DMS 273 (cell line): ENCODE data around the gene CPNE7.
"Not testable (repeated sequence)": the region's sequence is repeated elsewhere in the genome, so short reads cannot be mapped to it uniquely, and the experiment has no call there.

Source experiments
- DNase-seq: peaks from one replicate; lab custom pipeline; 2025; ENCODE audit not compliant: unreplicated experiment; lab: John Stamatoyannopoulos, UW

CPNE7 gene

DNA sequence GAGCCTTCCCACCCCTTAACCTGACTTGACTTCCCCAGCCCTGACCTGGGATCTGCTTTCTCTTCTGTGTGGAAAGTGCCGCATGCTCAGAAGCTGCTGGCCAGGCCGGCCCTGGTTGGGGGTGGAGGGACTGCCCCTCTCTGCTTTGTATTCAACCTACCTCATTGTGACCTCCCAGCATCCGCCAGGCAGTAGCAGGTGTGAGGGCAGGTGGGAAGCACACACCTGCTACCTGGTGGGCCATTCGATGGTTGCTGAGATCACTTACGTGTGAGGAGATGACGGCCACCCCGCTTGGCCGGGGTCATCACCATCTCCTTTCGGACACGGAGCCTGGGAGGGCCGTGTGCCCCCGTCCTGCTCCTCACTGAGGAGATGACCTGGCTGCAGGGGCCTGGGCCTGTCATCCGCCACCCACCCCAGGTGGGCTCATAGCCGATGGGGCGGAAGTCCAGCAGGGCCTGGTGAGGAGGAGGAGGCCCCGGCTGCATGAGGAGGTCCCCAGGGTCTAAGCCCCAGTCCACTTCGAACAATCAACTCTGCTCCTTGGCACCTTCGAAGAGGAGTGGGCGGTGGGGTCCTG, 7.1 kb downstream of the CPNE7 start:
- DNase-seq = no peak

DNA sequence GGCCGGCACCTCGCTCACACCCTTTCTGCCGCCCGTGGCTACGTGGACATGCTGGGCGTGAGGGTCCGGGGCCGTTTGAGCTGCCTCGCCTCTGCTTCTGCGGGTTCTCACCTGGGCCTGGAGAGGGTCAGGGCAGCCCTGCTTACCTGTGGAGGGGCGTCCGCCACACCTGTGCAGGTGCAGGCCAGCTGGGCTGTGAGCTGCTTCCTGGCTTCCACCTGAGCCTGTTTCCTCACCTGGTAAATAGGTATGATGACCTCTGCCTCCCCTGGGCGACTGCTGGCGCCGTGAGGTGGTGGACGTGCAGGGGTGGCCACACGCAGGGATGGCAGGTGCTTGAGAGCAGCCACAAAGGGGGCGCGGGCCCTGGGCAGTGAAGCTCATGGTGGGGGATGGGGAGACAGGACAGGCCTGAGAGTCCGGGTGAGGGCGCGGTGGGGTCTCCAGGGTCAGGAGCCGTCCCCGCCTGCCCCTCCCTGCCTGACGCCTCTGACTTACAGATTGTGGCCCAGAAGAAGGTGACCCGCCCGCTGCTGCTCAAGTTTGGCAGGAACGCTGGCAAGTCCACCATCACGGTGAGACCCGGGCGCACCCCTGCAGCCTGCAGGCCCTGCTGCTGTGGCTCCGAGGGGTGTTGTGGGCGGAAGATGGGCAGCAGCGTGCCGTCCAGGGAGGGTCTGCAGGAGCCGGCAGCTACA, 7.8 kb downstream of the CPNE7 start:
- DNase-seq = no peak

DNA sequence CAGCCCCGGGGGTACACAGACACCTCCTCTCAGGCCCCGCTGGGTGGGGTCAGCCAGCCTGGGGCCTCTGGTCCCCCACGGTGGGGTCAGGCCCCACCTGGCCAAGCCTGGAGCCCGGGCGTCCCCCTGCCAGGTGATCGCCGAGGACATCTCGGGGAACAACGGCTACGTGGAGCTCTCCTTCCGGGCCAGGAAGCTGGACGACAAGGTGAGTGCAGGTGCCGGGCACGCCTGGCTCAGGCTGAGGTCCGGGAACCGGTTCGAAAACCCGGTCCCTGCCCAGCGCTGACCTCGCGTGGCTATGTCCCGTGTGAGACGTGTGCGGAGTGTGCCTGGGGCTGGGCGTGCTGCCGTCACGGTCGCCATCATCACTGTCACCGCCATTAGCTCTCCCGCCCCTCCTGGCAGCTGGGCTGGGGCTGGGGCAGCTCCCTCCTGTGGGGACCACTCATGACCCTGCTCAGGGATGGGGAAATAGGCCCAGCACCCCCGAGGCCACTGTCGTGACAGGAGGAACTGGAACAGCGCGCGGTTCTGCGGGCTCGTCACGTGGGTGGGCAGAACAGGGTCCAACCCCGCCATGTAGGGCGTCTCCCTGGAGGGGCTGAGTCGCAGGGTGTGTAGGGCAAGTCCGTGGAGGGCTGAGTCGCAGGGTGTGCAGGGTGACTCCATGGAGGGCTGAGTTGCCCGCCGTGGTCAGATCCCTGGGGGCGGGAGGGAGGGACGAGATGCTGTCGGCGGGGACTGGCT, 8.5 kb downstream of the CPNE7 start:
- DNase-seq = no peak

DNA sequence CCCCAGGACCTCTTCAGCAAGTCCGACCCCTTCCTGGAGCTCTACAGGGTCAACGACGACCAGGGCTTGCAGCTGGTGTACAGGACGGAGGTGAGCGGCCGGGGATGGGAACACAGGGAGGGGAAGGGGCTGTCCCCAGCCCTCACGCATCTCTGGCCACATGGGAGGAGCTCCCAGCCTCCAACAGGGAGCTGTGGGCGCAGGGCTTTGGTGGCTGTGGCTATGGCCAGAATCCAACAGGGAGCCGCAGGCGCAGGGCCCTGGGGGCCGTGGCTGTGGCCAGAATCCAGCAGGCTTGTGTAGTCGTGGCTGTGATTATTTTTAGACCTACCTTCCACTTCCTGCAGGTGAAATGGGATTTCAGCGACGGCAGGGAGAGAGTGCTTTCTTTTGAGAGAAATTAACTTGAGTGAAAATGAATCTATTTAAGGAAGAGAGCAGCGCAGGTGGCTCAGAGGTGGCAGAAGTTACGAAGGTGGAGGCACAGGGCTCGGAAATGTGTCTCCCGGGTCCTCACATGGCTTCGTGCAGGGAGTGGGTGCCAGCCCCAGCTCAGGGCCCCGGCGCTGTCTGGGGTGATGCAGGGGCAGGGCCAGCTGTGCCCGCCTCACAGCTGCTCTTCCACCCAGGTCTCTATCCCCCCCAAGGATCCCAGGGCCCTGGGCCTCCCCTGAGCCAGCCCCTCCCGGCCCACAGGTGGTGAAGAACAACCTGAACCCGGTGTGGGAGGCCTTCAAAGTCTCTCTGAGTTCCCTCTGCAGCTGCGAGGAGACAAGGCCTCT, 9.4 kb downstream of the CPNE7 start:
- DNase-seq = no peak

DNA sequence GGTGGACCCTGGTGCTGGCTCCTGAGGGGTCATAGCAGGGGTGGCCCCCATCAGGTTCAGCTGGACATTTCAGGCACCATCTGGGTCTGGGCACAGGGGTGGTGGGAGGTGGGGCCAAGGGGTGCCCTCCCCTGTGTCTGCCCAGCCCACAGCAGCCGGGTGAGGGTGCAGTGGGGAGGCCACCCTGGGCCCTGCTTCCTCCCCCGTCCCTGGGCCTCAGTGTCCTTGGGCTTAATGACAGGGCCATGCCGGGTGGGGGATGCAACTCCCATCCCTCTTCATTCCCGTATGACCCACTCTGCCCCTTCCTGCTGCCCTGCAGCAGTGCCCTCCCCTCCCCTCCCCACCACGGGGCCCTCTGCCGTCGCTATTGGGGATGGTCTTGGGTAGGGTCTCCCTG, 10.7 kb downstream of the CPNE7 start:
- DNase-seq = no peak

DNA sequence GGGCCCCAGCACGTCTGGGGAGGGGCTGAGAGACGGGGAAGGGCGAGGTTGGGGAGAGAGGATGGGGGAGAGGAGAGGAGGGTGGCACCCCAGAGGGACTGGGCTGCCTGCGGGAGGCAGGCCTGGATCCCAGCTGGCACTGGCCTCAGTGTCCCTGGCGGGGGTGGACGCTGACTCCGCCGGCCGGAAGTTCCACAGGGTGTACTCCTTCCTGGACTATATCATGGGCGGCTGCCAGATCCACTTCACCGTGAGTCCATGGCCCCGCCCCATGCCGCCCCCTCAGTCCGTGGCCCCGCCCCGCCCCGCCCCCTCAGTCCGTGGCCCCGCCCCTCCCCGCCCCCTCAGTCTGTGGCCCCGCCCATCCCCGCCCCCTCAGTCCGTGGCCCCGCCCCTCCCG, 11.3 kb downstream of the CPNE7 start:
- DNase-seq = no peak

DNA sequence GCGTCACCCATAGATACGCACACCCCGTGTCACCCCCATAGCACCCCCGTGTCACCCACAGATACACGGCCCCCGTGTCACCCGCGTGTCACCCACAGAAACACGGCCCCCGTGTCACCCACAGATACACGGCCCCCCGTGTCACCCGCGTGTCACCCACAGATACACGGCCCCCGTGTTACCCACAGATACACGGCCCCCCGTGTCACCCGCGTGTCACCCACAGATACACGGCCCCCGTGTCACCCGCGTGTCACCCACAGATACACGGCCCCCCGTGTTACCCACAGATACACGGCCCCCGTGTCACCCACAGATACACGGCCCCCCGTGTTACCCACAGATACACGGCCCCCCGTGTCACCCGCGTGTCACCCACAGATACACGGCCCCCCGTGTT, 12.1 kb downstream of the CPNE7 start:
- DNase-seq = not testable (repeated sequence)

DNA sequence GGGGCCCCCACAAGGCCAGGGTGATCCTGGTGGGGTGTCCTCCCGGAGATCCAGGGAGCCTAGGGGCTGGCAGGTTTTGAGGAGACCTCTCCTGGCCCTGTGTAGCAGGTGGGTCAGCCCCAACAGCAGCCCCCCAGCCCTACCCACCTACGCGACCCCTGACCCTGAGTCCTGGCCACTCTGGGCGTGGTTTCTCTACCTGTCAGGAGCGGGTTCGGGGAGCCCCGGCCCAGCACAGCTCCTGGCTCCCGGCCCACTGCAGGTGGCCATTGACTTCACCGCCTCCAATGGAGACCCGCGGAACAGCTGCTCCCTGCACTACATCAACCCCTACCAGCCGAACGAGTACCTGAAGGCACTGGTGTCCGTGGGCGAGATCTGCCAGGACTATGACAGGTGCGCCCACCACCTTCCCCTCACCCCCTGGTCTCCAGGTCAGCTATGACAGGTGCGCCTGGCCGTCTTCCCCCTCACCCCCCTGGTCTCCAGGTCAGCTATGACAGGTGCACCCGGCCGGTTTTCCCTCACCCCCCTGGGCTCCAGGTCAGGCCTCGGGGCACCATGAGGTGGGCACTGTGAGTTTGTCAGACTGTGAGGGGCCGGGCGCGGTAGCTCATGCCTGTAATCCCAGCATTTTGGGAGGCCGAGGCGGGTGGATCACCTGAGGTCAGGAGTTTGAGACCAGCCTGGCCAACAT, 13.0 kb downstream of the CPNE7 start:
- no peak for DNase-seq

DNA sequence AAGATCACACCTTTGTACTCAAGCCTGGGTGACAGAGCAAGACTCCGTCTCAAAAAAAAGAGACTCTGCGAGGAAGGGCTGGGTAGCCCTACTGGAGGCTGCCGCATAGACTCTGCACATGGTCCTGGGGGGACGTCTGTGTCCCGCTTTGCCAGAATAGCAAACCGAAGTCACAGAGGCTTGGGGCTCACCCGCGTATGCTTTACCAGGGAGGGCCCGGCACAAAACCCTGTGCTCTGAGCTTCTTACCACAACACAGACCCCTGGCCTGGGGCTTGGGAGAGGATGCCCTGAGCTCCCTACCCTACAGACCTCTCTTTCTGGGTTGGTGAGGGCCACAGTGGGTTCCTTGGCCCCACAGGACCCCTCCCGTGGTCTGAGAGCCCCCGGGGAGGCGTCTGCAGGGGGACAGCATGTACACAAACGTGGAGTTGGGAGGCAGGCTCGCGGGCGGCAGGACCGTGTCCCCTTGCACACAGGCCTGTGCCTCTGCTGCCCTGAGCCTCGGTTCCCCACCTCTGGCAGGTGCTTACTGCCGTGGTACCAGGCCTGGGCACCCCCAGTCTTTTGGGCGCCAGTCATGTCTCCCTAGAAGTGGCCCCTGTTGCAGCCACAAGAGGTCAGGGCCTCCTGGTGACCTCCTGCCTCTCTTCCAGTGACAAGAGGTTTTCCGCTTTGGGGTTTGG, 13.8 kb downstream of the CPNE7 start:
- DNase-seq = no peak

DNA sequence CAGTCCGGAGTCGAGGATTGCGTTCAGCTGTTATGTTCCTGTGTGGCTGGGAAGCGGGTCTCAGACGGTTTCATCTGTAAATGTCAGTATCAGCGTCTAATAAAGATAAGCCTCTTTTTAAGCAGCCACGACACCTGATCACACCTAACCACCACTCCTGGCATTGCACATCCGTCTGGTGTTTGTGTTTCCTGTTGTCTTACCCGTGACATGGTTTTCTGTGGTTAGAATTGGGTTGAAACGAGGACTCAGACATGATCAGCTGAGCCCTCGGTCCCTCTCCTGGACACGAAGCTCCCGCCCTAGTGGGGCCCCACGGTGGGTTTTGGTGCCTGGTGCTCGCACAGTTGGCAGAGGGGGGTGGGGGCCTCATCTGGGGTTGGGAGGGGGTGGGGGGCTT, 18.3 kb downstream of the CPNE7 start:
- DNase-seq = no peak

DNA sequence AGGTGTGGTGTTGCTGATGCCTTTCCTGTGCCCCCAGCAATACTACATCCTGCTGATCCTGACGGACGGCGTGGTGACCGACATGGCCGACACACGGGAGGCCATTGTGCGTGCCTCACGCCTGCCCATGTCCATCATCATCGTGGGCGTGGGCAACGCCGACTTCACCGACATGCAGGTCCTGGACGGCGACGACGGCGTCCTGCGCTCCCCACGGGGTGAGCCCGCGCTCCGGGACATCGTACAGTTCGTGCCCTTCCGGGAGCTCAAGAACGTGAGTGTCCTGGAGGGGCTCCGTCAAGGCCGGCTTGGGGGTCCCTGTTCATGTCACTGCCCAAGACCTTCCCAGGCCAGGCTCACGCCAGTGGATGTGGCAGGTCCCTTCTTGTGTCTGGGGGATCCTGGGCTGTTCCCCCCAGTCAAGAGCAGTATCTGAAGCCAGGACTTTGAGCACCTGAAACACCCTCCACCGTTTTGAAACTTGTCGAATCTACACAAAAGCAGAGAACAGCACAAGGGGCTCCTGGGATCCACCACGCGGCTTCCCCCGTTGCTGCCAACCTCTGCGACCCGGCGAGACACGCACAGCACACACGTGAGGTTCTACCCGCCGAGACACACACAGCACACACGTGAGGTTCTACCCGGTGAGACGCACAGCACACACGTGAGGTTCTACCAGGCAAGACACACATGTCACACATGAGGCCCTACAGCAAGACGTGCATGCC, 19.9 kb downstream of the CPNE7 start:
- DNase-seq = no peak

DNA sequence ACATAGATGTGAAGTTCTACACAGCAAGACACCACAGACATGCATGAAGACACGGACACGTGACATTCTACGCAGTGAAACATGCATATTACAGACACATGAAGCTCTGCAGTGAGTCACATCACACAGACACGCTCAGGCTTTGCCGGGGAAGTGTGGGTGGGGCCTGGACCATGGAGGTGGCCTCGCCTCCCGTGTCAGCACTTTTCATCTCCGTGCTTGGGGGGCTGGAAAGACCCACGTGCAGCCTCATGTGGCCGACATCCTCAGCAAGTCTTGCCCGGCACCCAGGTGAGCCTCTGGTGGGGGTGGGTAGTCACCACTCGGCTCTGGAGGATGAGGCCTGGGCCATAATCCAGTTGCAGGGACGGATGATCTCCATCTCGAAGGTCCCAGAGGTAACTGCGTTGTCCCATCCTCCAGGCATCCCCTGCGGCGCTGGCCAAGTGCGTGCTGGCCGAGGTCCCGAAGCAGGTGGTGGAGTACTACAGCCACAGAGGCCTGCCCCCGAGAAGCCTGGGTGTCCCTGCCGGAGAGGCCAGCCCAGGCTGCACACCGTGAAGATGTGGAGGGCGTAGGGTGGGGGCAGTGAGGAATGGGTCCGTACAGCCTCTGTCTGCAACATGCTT, 20.6 kb downstream of the CPNE7 start:
- no peak for DNase-seq

DNA sequence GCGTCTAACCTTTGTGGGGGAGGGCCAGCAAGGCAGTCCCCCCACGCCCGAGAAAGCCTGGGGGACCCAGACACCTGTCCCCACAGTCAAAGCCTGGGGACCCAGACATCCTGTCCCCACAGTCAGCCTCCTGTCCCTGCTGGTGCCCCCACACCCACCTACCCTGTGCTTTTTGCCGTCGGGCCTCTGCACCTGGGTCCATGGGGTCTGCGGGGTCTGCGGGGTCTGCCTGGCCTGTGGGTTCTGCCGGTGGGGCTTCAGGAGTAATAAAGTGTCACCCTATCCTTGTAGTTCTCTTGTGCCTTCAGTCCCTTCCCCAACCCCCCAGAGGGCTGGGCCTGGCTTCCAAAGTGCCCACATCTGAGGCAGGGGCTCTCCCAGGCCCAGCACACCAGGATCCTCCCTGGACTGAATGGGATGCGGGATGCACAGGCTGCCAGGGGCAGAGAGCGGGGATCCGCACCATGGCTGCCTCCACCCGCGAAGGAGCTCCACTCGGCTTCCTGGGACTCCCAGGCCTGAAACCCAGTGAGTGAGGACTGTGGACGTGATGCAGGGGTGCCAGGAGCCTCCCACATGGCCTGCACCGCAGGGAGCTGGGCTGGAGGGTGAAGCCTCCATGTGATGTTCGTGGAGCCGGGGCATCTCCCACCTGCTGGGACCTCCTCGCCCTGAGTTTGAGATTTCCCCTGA, 21.5 kb downstream of the CPNE7 start:
- peak; percentile 42 for DNase-seq

DNA sequence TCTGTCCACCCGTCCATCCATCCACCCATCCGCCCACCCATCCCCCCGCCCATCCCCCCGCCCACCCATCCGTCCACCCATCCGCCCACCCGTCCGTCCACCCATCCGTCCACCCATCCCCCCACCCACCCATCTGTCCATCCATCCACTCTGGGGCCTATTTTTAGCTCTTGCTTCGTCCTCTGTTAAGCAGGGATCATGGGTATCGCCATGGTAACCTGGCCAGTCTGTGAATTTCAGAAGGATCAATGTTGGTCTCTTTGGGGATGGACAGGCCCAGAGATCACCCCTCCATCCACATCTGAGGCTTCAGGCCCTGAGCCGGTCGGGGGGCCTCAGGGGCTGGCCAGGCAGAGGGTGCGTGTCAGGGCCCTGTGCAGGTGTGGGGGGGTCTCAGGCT, 22.6 kb downstream of the CPNE7 start:
- DNase-seq = peak; percentile 80

DNA sequence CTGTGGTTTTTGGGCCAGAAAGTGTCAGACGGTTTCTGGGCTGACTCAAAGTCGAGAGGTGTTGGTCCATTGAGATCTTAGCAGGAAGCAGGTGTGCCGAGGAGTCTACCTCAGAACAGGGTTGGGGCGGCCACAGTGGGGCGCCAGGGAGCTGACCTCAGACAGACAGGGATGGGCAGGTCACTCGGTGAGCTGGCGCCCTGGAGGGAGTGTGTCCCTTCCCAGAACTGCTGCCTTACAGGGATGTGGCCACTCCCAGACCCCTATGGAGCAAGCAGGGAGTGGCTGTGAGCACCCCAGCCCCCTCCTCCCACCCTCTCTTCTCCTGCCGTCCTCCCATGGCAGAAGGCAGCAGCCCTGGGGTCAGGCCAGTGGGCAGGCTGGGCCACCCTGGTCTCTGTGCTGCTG, 23.9 kb downstream of the CPNE7 start:
- peak; percentile 74 for DNase-seq

DNA sequence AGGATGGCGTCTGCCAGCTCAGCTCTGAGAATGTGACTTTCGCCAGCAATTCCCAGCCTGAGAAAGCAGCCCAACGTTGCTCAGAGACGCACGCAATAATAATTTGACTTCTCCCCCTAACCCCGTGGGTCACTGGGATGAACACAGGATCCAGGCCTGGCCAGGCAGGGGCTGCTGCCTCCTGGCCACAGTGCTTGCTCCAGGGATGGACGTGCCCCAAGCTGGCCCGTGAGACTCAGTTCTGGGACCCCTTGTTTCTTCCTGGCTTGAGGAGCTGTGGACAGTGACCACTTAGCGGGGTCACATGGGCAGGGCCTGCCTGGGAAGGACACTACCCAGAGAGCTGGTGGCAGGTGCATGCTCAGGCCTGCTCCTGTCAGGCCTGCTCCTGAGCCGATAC, 24.3 kb downstream of the CPNE7 start:
- DNase-seq = no peak

DNA sequence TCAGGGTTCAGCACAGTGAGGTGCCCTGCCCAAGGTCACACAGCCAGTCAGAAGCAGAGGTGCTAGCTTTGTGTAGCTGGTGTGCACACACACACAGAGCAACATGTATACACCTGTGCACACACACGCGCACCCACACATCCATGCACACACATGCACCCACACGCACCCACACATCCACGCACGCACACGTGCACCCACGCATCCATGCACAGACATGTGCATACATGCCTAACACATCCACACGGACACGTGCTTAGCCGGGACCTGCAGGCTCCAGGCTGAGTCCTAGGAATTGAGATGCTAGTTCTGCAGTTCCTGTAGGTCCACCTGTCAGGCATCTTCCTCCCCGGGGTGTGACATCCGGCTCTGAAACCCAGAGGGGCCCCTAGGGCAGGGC, 24.9 kb downstream of the CPNE7 start:
- peak; percentile 43 for DNase-seq

DNA sequence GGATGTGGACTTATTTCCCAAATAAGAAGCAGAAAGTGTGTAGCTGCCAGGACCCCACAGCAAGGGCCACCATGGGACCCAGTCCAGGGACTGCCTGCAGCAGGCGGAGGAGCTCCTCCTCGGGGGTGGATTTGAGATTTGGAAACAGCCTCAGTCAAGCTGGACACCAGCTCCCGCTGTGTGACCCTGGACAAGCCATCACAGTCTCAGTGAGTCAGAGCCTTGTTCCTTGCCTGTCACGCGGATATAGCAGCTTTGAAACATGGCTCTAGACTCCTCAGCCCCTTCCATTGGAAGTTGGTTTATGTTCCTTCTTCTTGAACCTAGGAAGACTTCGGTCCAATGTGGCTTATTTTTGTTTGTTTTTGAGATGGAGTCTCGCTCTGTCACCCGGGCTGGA, 25.4 kb downstream of the CPNE7 start:
- DNase-seq = no peak

DNA sequence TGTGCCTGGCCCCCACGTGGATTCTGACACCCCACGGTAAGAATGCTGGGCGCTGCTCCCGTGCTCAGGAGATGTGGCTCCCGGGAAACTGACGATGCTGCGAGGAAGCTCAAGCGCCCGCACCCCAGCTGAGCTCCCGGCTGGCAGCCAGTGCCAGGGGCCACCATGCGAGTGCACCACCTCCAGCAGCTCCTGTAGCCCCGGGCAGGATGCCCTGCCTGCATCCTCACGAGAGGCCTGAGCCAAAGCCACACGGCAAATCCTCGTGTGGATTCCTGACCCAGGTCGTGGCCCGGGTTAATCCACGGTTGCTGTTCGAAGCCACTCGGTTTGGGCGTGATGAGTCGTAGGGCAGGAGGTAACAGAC, 26.3 kb downstream of the CPNE7 start:
- DNase-seq = peak; percentile 65
